NCI-H2196 (cell line): Measurements from ENCODE around the gene RPF1.
A peak's percentile ranks its signal among the peaks of the same experiment; 100 is the strongest.
"Not testable (repeated sequence)": the region's sequence is repeated elsewhere in the genome, so short reads cannot be mapped to it uniquely, and the experiment has no call there.

Experiments used
- DNase-seq: peaks from one replicate; lab custom pipeline; 2025; ENCODE audit not compliant: unreplicated experiment; lab: John Stamatoyannopoulos, UW

The RPF1 gene

GRCh38 chr1:84489766-84490165 is 10.7 kb downstream of the RPF1 start:
- no peak for DNase-seq

- DNase-seq, result no peak
Measured at GRCh38 chr1:84492726-84493125, 13.7 kb downstream of the RPF1 start.

GRCh38 chr1:84493747-84494146 is 14.7 kb downstream of the RPF1 start:
- DNase-seq, result no peak

GRCh38 chr1:84496498-84496897 is 17.4 kb downstream of the RPF1 start:
- no peak for DNase-seq

GRCh38 chr1:84497631-84498275 is 18.7 kb downstream of the RPF1 start:
- no peak for DNase-seq

GRCh38 chr1:84502927-84503326 is 23.9 kb downstream of the RPF1 start:
- no peak for DNase-seq

GRCh38 chr1:84504580-84505492 is 25.8 kb downstream of the RPF1 start:
- DNase-seq, result no peak

GRCh38 chr1:84505493-84506001 is 26.5 kb downstream of the RPF1 start:
- peak; percentile 63 for DNase-seq

GRCh38 chr1:84506002-84506728 is 27.1 kb downstream of the RPF1 start, which contains the start of the genes GNG5 and SPATA1:
Gene GNG5 (minus strand): TSS chr1:84506581. CDS start chr1:84506091, 490 bp downstream.
Gene SPATA1 (plus strand): TSS chr1:84506386. CDS start chr1:84516360, 9,974 bp downstream.
- DNase-seq, result peak; percentile 96

GRCh38 chr1:84506729-84507453 is 27.8 kb downstream of the RPF1 start:
- DNase-seq, result no peak

- DNase-seq, result not testable (repeated sequence)
Measured at GRCh38 chr1:84507887-84508286, 28.8 kb downstream of the RPF1 start.

- DNase-seq, result no peak
Measured at GRCh38 chr1:84508510-84508909, 29.4 kb downstream of the RPF1 start.

- no peak for DNase-seq
Measured at GRCh38 chr1:84509029-84509428, 30.0 kb downstream of the RPF1 start.

GRCh38 chr1:84510165-84510564 is 31.1 kb downstream of the RPF1 start:
- no peak for DNase-seq

GRCh38 chr1:84510668-84511067 is 31.6 kb downstream of the RPF1 start:
- DNase-seq, result no peak

- DNase-seq, result no peak
Measured at GRCh38 chr1:84524590-84524989, 45.5 kb downstream of the RPF1 start.

- no peak for DNase-seq
Measured at GRCh38 chr1:84525779-84526178, 46.7 kb downstream of the RPF1 start.

- DNase-seq, result no peak
Measured at GRCh38 chr1:84538599-84538998, 59.5 kb downstream of the RPF1 start.

- no peak for DNase-seq
Measured at GRCh38 chr1:84539972-84540371, 60.9 kb downstream of the RPF1 start.

GRCh38 chr1:84540759-84541158 is 61.7 kb downstream of the RPF1 start:
- DNase-seq, result no peak

- DNase-seq, result no peak
Measured at GRCh38 chr1:84541679-84542078, 62.6 kb downstream of the RPF1 start.
